GM23338 (cell line): ENCODE data around the gene ZNF22. TPM values are rescaled to one million over a fixed set of nuclear protein-coding genes. Genes with fewer than 3 reads are reported as not detected.

Experiments used
- ATAC-seq: fragments of 200-7000 bp; cut with Tn5 transposase; 3 replicates; pipeline ENCODE4 v1.9.1; 2020
- DNase-seq: peaks from one replicate; pipeline ENCODE4 v3.0.0-alpha.2; 2015; ENCODE audit warnings: low spot score
- H2AFZ ChIP-seq: fragments of 200-600 bp; sonication (generic); 2 replicates; pipeline ENCODE4 v1.8.0; 2016; ENCODE audit warnings: antibody characterized with exemption, mild to moderate bottlenecking, moderate library complexity
- H3F3A ChIP-seq: fragments of 200-600 bp; sonication (generic); replicated peaks from 2 replicates; pipeline ENCODE4 v1.8.0; 2017; ENCODE audit warnings: antibody characterized with exemption, mixed run types, low read depth
- H3K27ac ChIP-seq: fragments of 200-600 bp; sonication (generic); 2 replicates; pipeline ENCODE4 v1.6.1; 2016; ENCODE audit warnings: low read depth
- H3K27me3 ChIP-seq: fragments of 200-600 bp; sonication (generic); 2 replicates; pipeline ENCODE4 v1.8.0; 2016; ENCODE audit warnings: mild to moderate bottlenecking, mixed run types, moderate library complexity; ENCODE audit not compliant: insufficient read depth
- H3K36me3 ChIP-seq: fragments of 200-600 bp; sonication (generic); 2 replicates; pipeline ENCODE4 v1.8.0; 2016; ENCODE audit warnings: mild to moderate bottlenecking; ENCODE audit not compliant: insufficient read depth
- H3K4me1 ChIP-seq: fragments of 200-600 bp; sonication (generic); 2 replicates; pipeline ENCODE4 v1.8.0; 2016; ENCODE audit warnings: mild to moderate bottlenecking, moderate library complexity; ENCODE audit not compliant: insufficient read depth
- H3K4me2 ChIP-seq: fragments of 200-600 bp; sonication (generic); 2 replicates; pipeline ENCODE4 v1.7.1; 2017; ENCODE audit warnings: mixed run types
- H3K4me3 ChIP-seq: fragments of 200-600 bp; sonication (generic); 2 replicates; pipeline ENCODE4 v1.6.1; 2016; ENCODE audit warnings: mixed run types
- H3K79me2 ChIP-seq: fragments of 200-600 bp; sonication (generic); replicated peaks from 2 replicates; pipeline ENCODE4 v1.8.0; 2017; ENCODE audit warnings: mild to moderate bottlenecking; ENCODE audit not compliant: insufficient read depth
- H3K9me2 ChIP-seq: fragments of 200-600 bp; sonication (generic); 2 replicates; pipeline ENCODE4 v1.8.0; 2017; ENCODE audit not compliant: insufficient read depth
- H4K20me1 ChIP-seq: fragments of 200-600 bp; sonication (generic); replicated peaks from 2 replicates; pipeline ENCODE4 v1.8.0; 2017; ENCODE audit warnings: mild to moderate bottlenecking; ENCODE audit not compliant: insufficient read depth
- H3K27ac Mint-ChIP-seq: 2 replicates; pipeline ENCODE4 v1.8.0; 2020; ENCODE audit warnings: inconsistent platforms, mild to moderate bottlenecking, moderate library complexity, mixed read lengths
- H3K27me3 Mint-ChIP-seq: 3 replicates; pipeline ENCODE4 v1.8.0; 2022; ENCODE audit warnings: low read depth, mild to moderate bottlenecking, moderate library complexity, mixed read lengths, inconsistent platforms; ENCODE audit not compliant: insufficient read depth, poor library complexity
- H3K36me3 Mint-ChIP-seq: 3 replicates; pipeline ENCODE4 v1.8.0; 2021; ENCODE audit warnings: low read depth, mild to moderate bottlenecking, inconsistent platforms, moderate library complexity, mixed read lengths
- H3K4me1 Mint-ChIP-seq: 3 replicates; pipeline ENCODE4 v1.8.0; 2020; ENCODE audit warnings: mild to moderate bottlenecking, inconsistent platforms, mixed read lengths
- H3K4me3 Mint-ChIP-seq: 3 replicates; pipeline ENCODE4 v1.8.0; 2021; ENCODE audit warnings: moderate library complexity, mild to moderate bottlenecking, inconsistent platforms, mixed read lengths
- H3K9me3 Mint-ChIP-seq: 3 replicates; pipeline ENCODE4 v1.8.0; 2020; ENCODE audit warnings: moderate library complexity, mild to moderate bottlenecking, inconsistent platforms, mixed read lengths
- EZH2 ChIP-seq: fragments of 200-600 bp; sonication (generic); IDR thresholded peaks from one replicate; pipeline ENCODE4 v1.8.0; 2017; ENCODE audit warnings: antibody characterized with exemption, mild to moderate bottlenecking, low read depth; ENCODE audit not compliant: unreplicated experiment
- EZH2phosphoT487 ChIP-seq: fragments of 200-600 bp; sonication (generic); IDR thresholded peaks from one replicate; pipeline ENCODE4 v1.8.1; 2018; ENCODE audit warnings: antibody characterized with exemption; ENCODE audit not compliant: unreplicated experiment
- JUNB ChIP-seq: IDR thresholded peaks from one replicate; pipeline ENCODE4 v1.6.1; 2016; ENCODE audit warnings: antibody characterized with exemption; ENCODE audit not compliant: unreplicated experiment
- NANOG ChIP-seq: IDR thresholded peaks from 2 replicates; pipeline ENCODE4 v1.6.1; 2016; ENCODE audit warnings: antibody characterized with exemption, borderline replicate concordance
- STAT1 ChIP-seq: IDR thresholded peaks from one replicate; pipeline ENCODE4 v1.6.1; 2016; ENCODE audit warnings: antibody characterized with exemption; ENCODE audit not compliant: unreplicated experiment
- ZNF114 ChIP-seq: fragments of 250-450 bp; sonication (Bioruptor Pico); IDR thresholded peaks from 2 replicates; pipeline ENCODE4 v1.5.0; 2020; ENCODE audit warnings: mild to moderate bottlenecking, moderate library complexity
- polyA plus RNA-seq: library from polyadenylated mRNA; unstranded; fragments of >200 nt; fragmentation: Nextera tagmentation; extraction: Ambion mirVana; gene quantifications from 2 replicates; pipeline ENCODE4 v1.2.1, GENCODE V29; 2016
- total RNA-seq: library from RNA; depleted of rRNA; stranded (reverse); fragments of >200 nt; shearing (Covaris generic); gene quantifications from 2 replicates; pipeline ENCODE4 v1.2.3, GENCODE V29; 2014
- TF ChIP-seq, protein P1 (sequence below), 2 experiments: fragments of 200-600 bp in 1 of 2; sonication (generic) in 1 of 2; conservative IDR thresholded peaks; 2 replicates each; pipeline versions ENCODE4 v1.5.1 to v1.6.1; 2016 to 2017; ENCODE audit warnings: antibody characterized with exemption in 2 of 2, low read depth in 2 of 2, mild to moderate bottlenecking in 2 of 2, moderate library complexity in 1 of 2
- TF ChIP-seq, protein P2 (sequence below): fragments of 250-450 bp; sonication (Bioruptor Pico); IDR thresholded peaks from 2 replicates; pipeline ENCODE4 v1.5.0; 2020; ENCODE audit warnings: mild to moderate bottlenecking, moderate library complexity
- TF ChIP-seq, protein P3 (sequence below): IDR thresholded peaks from 2 replicates; pipeline ENCODE4 v1.6.1; 2016; ENCODE audit warnings: antibody characterized with exemption

Gene ZNF22
- total and polyA plus RNA-seq, 2 experiments from 2014 or later = 40.5 to 81.8 TPM

DNA sequence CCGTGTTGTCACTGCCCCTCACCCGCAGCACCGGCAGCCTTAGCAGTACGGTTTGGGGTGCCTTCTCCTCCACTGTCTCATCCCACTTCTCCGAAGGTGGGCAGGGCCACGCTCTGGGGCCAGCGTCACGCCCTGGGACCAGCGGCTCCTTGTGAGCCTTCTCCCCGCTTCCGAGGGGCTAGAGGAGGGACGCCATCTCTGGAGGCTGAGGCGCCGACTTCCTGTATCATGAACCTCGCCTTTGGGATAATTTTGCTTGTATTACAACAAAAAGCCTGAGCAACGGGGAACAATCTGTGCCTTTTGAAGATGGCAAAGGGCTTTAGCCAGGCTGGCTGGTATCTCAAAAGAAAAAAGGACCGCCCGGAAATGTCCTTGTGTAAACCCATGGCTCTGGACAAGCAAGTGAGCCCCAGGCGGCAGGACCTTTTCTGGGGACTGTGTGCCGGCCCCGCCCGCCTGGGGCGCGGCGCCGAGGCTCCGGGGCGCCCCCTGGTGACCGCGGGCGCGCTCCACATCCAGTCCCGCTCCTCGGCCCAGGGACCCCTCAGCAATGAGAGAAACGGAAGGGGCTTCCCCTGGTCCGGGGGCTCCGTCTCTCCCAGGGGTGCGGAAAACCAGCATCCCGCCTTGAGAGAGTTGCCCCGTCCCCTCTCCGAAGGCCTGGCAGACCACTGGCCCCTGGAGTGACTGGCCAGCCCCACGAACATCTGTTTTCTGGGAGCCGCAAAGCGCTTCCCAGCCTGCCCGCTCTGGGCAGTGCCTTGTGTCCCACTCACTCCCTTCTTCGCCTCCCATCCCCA, 25.9 kb upstream of the ZNF22 start:
- DNase-seq (peak; percentile 75), ATAC-seq (peak; percentile 67)
- H3K79me2 ChIP-seq = no peaks in the 10 kb centered on the region
- peak overlapping the region; percentile 65; the same call in 2 of the 3 replicates for H3K4me3 Mint-ChIP-seq
- H3K9me3 Mint-ChIP-seq = no peaks in the 10 kb centered on the region
- H3K27ac ChIP-seq = no peak overlapping the region
- peaks cover 19% of the 10 kb centered on the region for H3K36me3 Mint-ChIP-seq
- no peaks in the 10 kb centered on the region for H3K9me2 ChIP-seq
- peaks cover 43% of the 10 kb centered on the region for H3K4me1 ChIP-seq
- no peaks in the 10 kb centered on the region for H3K27me3 ChIP-seq
- H3F3A ChIP-seq = no peaks in the 10 kb centered on the region
- peak overlapping the region; percentile 95 for H2AFZ ChIP-seq
- H3K27me3 Mint-ChIP-seq = peaks cover 17% of the 10 kb centered on the region
- H4K20me1 ChIP-seq = no peaks in the 10 kb centered on the region
- H3K4me1 Mint-ChIP-seq = peaks cover 50% of the 10 kb centered on the region
- no peaks in the 10 kb centered on the region for H3K36me3 ChIP-seq
- no peak overlapping the region for H3K27ac Mint-ChIP-seq
- peak overlapping the region; percentile 93 for H3K4me2 ChIP-seq
- TF ChIP-seq EZH2 (no peak), JUNB (no peak), EZH2phosphoT487 (no peak), NANOG (no peak)
- TF ChIP-seq, protein P1, sequence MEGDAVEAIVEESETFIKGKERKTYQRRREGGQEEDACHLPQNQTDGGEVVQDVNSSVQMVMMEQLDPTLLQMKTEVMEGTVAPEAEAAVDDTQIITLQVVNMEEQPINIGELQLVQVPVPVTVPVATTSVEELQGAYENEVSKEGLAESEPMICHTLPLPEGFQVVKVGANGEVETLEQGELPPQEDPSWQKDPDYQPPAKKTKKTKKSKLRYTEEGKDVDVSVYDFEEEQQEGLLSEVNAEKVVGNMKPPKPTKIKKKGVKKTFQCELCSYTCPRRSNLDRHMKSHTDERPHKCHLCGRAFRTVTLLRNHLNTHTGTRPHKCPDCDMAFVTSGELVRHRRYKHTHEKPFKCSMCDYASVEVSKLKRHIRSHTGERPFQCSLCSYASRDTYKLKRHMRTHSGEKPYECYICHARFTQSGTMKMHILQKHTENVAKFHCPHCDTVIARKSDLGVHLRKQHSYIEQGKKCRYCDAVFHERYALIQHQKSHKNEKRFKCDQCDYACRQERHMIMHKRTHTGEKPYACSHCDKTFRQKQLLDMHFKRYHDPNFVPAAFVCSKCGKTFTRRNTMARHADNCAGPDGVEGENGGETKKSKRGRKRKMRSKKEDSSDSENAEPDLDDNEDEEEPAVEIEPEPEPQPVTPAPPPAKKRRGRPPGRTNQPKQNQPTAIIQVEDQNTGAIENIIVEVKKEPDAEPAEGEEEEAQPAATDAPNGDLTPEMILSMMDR (conservative IDR thresholded peaks at IDR 0.05; ENCODE audit: low read depth in 2 of 2) = peak; percentile 75 to 81
- H3K4me3 ChIP-seq = peak overlapping the region; percentile 70

DNA sequence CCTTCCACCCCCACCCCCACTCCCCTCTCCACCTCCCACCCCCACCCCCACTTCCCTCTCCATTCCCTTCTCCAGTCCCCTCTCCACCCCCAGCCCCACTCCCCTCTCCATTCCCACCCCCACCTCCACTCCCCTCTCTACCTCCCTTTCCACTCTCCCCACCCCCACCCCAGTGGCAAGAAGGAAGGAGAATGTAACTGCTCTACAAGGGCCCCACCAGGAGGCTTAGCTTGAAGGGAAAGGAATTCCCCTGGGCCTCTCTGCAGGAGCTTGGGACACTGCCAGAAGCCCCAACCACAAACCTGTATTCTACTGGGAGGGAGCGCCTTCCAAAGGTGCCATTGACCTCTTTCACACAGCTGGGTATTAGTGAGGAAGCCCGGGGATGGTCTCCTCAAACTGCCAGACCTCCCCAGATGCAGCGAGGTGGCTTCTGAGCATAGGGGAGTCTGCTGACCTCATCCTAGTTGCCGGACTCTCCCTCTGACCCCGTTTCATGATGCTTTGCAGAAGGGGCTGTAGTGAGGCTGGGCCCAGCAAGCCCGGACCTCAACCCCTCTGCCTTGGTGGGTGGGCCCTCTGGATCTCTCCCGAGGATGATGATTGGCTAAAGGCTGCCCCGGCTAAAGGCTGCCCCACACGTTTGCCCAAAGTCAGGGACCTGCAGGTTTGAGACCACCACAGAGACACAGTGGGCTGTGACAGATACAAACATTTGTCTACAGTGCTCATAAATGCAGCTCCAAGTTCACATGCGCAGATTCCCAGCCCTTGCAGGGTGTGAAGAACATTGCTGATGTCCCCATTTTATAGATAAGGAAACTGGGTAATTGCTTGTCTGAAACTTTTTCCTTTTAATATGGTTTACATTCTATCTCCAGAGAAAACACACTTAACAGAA, 25.0 kb upstream of the ZNF22 start:
- H3K4me2 ChIP-seq = peak overlapping the region; percentile 78
- peaks cover 50% of the 10 kb centered on the region for H3K4me1 ChIP-seq
- H3K4me3 Mint-ChIP-seq = peak overlapping the region; percentile 63
- no peak for TF ChIP-seq ZNF114 (CRISPR knock-in tag)
- TF ChIP-seq, protein P2, sequence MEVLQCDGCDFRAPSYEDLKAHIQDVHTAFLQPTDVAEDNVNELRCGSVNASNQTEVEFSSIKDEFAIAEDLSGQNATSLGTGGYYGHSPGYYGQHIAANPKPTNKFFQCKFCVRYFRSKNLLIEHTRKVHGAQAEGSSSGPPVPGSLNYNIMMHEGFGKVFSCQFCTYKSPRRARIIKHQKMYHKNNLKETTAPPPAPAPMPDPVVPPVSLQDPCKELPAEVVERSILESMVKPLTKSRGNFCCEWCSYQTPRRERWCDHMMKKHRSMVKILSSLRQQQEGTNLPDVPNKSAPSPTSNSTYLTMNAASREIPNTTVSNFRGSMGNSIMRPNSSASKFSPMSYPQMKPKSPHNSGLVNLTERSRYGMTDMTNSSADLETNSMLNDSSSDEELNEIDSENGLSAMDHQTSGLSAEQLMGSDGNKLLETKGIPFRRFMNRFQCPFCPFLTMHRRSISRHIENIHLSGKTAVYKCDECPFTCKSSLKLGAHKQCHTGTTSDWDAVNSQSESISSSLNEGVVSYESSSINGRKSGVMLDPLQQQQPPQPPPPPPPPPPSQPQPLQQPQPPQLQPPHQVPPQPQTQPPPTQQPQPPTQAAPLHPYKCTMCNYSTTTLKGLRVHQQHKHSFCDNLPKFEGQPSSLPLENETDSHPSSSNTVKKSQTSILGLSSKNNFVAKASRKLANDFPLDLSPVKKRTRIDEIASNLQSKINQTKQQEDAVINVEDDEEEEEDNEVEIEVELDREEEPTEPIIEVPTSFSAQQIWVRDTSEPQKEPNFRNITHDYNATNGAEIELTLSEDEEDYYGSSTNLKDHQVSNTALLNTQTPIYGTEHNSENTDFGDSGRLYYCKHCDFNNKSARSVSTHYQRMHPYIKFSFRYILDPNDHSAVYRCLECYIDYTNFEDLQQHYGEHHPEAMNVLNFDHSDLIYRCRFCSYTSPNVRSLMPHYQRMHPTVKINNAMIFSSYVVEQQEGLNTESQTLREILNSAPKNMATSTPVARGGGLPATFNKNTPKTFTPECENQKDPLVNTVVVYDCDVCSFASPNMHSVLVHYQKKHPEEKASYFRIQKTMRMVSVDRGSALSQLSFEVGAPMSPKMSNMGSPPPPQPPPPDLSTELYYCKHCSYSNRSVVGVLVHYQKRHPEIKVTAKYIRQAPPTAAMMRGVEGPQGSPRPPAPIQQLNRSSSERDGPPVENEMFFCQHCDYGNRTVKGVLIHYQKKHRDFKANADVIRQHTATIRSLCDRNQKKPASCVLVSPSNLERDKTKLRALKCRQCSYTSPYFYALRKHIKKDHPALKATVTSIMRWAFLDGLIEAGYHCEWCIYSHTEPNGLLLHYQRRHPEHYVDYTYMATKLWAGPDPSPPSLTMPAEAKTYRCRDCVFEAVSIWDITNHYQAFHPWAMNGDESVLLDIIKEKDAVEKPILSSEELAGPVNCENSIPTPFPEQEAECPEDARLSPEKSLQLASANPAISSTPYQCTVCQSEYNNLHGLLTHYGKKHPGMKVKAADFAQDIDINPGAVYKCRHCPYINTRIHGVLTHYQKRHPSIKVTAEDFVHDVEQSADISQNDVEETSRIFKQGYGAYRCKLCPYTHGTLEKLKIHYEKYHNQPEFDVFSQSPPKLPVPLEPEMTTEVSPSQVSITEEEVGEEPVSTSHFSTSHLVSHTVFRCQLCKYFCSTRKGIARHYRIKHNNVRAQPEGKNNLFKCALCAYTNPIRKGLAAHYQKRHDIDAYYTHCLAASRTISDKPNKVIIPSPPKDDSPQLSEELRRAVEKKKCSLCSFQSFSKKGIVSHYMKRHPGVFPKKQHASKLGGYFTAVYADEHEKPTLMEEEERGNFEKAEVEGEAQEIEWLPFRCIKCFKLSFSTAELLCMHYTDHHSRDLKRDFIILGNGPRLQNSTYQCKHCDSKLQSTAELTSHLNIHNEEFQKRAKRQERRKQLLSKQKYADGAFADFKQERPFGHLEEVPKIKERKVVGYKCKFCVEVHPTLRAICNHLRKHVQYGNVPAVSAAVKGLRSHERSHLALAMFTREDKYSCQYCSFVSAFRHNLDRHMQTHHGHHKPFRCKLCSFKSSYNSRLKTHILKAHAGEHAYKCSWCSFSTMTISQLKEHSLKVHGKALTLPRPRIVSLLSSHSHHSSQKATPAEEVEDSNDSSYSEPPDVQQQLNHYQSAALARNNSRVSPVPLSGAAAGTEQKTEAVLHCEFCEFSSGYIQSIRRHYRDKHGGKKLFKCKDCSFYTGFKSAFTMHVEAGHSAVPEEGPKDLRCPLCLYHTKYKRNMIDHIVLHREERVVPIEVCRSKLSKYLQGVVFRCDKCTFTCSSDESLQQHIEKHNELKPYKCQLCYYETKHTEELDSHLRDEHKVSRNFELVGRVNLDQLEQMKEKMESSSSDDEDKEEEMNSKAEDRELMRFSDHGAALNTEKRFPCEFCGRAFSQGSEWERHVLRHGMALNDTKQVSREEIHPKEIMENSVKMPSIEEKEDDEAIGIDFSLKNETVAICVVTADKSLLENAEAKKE (CRISPR knock-in tag) = peak; percentile 61; the same call in 1 of the 2 replicates
- no peak for TF ChIP-seq STAT1
- TF ChIP-seq EZH2 = no peak
- TF ChIP-seq, protein P3, sequence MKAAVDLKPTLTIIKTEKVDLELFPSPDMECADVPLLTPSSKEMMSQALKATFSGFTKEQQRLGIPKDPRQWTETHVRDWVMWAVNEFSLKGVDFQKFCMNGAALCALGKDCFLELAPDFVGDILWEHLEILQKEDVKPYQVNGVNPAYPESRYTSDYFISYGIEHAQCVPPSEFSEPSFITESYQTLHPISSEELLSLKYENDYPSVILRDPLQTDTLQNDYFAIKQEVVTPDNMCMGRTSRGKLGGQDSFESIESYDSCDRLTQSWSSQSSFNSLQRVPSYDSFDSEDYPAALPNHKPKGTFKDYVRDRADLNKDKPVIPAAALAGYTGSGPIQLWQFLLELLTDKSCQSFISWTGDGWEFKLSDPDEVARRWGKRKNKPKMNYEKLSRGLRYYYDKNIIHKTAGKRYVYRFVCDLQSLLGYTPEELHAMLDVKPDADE = no peak
- no peaks in the 10 kb centered on the region for H3K36me3 ChIP-seq
- no peaks in the 10 kb centered on the region for H3K9me3 Mint-ChIP-seq
- H3F3A ChIP-seq = no peaks in the 10 kb centered on the region
- no peaks in the 10 kb centered on the region for H4K20me1 ChIP-seq
- H3K4me3 ChIP-seq = peak overlapping the region; percentile 70
- H3K4me1 Mint-ChIP-seq = peaks cover 59% of the 10 kb centered on the region
- H2AFZ ChIP-seq = 0 out of 2 replicates have a peak overlapping the region, but pooled peaks have one; percentile 59
- H3K27me3 Mint-ChIP-seq = peaks cover 17% of the 10 kb centered on the region
- H3K36me3 Mint-ChIP-seq = peaks cover 16% of the 10 kb centered on the region
- no peak overlapping the region for H3K27ac Mint-ChIP-seq
- no peaks in the 10 kb centered on the region for H3K79me2 ChIP-seq
- H3K27me3 ChIP-seq = no peaks in the 10 kb centered on the region
- no peaks in the 10 kb centered on the region for H3K9me2 ChIP-seq
- ATAC-seq (peak; percentile 18), DNase-seq (peak; percentile 78)
- peak overlapping the region; percentile 59; the same call in 1 of the 2 replicates for H3K27ac ChIP-seq
